Heart left ventricle (tissue), 16 donors: ENCODE measurements around the gene MACROH2A2. TPM values are rescaled to one million over a fixed set of nuclear protein-coding genes. Genes with fewer than 3 reads are reported as not detected.

Source experiments
- ATAC-seq, 4 donors: fragments of 200-7000 bp; cut with Tn5 transposase; one replicate each; pipeline ENCODE4 v1.9.1; 2020 to 2022; ENCODE audit warnings: moderate library complexity in 4 of 4, mild to moderate bottlenecking in 3 of 4, moderate number of reproducible peaks in 1 of 4
- DNase-seq, 5 donors: peaks; one replicate each; pipeline ENCODE4 v3.0.0-alpha.2; 2020
- H3K27ac ChIP-seq, 12 donors: fragments of 200-600 bp; sonication (generic) in 4 of 12; one replicate each; pipeline versions ENCODE4 v1.5.0 to v1.8.0; 2016 to 2022; ENCODE audit warnings: mild to moderate bottlenecking in 2 of 12
- H3K27me3 ChIP-seq, 9 donors: fragments of 200-600 bp; sonication (generic) in 2 of 9; one replicate each; pipeline versions ENCODE4 v1.5.1 to v1.8.0; 2016 to 2022; ENCODE audit warnings: mild to moderate bottlenecking in 3 of 9
- H3K36me3 ChIP-seq, 9 donors: fragments of 200-600 bp; sonication (generic) in 2 of 9; one replicate each; pipeline versions ENCODE4 v1.5.0 to v1.8.0; 2018 to 2022; ENCODE audit warnings: mild to moderate bottlenecking in 2 of 9
- H3K4me1 ChIP-seq, 12 donors: fragments of 200-600 bp; sonication (generic) in 4 of 12; one replicate each; pipeline versions ENCODE4 v1.5.0 to v1.8.0; 2016 to 2022; ENCODE audit warnings: mild to moderate bottlenecking in 3 of 12
- H3K4me3 ChIP-seq, 12 donors: fragments of 200-600 bp; sonication (generic) in 4 of 12; one replicate each; pipeline versions ENCODE4 v1.5.0 to v1.8.0; 2017 to 2022; ENCODE audit warnings: mild to moderate bottlenecking in 9 of 12, moderate library complexity in 4 of 12
- H3K9me3 ChIP-seq, 12 donors: fragments of 200-600 bp; sonication (generic) in 4 of 12; one replicate each; pipeline versions ENCODE4 v1.5.0 to v1.8.0; 2016 to 2022; ENCODE audit warnings: mild to moderate bottlenecking in 1 of 12
- CTCF ChIP-seq, 12 donors: fragments of 200-600 bp; sonication (generic) in 4 of 12; IDR thresholded peaks; one replicate each; pipeline versions ENCODE4 v1.5.0 to v1.8.0; 2018 to 2022; ENCODE audit warnings: antibody characterized with exemption in 12 of 12, mild to moderate bottlenecking in 5 of 12
- POLR2A ChIP-seq, 2 donors: fragments of 450-650 bp; IDR thresholded peaks; one replicate each; pipeline ENCODE4 v1.6.1; 2017; ENCODE audit warnings: antibody characterized with exemption in 2 of 2, mild to moderate bottlenecking in 2 of 2, moderate library complexity in 2 of 2
- WGBS, 4 donors: extraction: QIAGEN DNeasy Blood & Tissue Kit in 2 of 4; methylation state at CpG; one replicate each; pipeline versions ENCODE4 v1.1.5 to v1.1.7; 2013 to 2018; 5-methylcytosine and 5-hydroxymethylcytosine counted together
- intact Hi-C, 10 donors: fragments of 100-400 bp; cut with DNase I; formaldehyde crosslinking; loops; one replicate each; pipeline versions ENCODE4 v1.11.1 to v1.14.2; 2022
- polyA plus RNA-seq, 2 donors: library from polyadenylated mRNA; stranded (reverse); fragments of 200-250 nt; gene quantifications; one replicate each; pipeline ENCODE4 v1.2.3, GENCODE V29; 2013
- total RNA-seq, 9 donors: library from RNA; depleted of rRNA in 2 of 9; stranded (reverse); fragments of >200 nt in 2 of 9; fragmentation: NEBNext Ultra II Directional in 3 of 9; extraction: Animal tissue kit (Norgen Biotek cat#: 25700) in 3 of 9; gene quantifications; one replicate each; pipeline versions ENCODE4 v1.1.0 to v1.2.4, GENCODE V29; 2016 to 2023
- donor health status: ischemic (EF 13 %, LVEDD 7.1; RV severe dilation, severe dysfunction).
- donor health status: healthy with polysubstance abuse.
- donor health status: DM: no; HTN: yes; CAD: no.
- donor health status: DM: no; HTN: no; CAD: no.
- donor health status: ischemic (EF 25% LVEDD 6.9; RV normal size, moderate dysfunction).
- donor health status: ischemic (EF 25% LVEDD 5.7; RV mildly dilated, moderate dysfunction).
- donor health status: healthy.
- donor health status: DM: yes; HTN: yes; CAD: no.
- donor health status: ischemic (EF 35%, LVEDD 5.7; RV mildly dilated, moderate dysfunction).
- donor health status: nonischemic (EF 11% LVEDD 7.7; RV severe dilation, severe dysfunction).
- donor health status: DM: yes; HTN: yes; CAD: no.
- donor health status: PGD.
- donor health status: ischemic (EF 29% LVEDD 5.4; RV normal size, mild dysfunction).
- donor health status: nonischemic (EF 23%, LVEDD 6.1; RV moderate dilation, normal function).

MACROH2A2 gene
- total and polyA plus RNA-seq, 11 donors, result 11.8 to 21.3 (median 13.3) TPM

GRCh38 chr10:70032667-70033289 is 19.9 kb upstream of the MACROH2A2 start:
- H3K9me3 ChIP-seq, result peaks cover 0 to 17% (median 7%) of the 10 kb centered on the region in 12 donors
- DNase-seq (no peak), ATAC-seq (no peak)
- WGBS, 4 donors, result 67 to 77% (median 71%) methylated on average over 5 of the region's 5 CpGs
- H3K4me3 ChIP-seq, result no peak overlapping the region
- no peak for TF ChIP-seq CTCF (IDR thresholded peaks at IDR 0.05)
- H3K4me1 ChIP-seq, result peaks cover 0 to 7% (median 0%) of the 10 kb centered on the region in 12 donors
- no peak overlapping the region for H3K27ac ChIP-seq
- intact Hi-C loops, result no loop called here
- H3K27me3 ChIP-seq, result peaks cover 0 to 16% (median 0%) of the 10 kb centered on the region in 9 donors
- no peaks in the 10 kb centered on the region for H3K36me3 ChIP-seq

- TF ChIP-seq POLR2A (IDR thresholded peaks at IDR 0.05), result no peak
- TF ChIP-seq CTCF (IDR thresholded peaks at IDR 0.05), result no peak
- Histone ChIP-seq H3K9me3 (peaks cover 0 to 17% (median 6%) of the 10 kb centered on the region in 12 donors), H3K27ac (no peak overlapping the region), H3K36me3 (no peaks in the 10 kb centered on the region), H3K4me1 (peaks cover 0 to 7% (median 0%) of the 10 kb centered on the region in 12 donors), H3K27me3 (peaks cover 0 to 16% (median 0%) of the 10 kb centered on the region in 9 donors), H3K4me3 (no peak overlapping the region)
- 0 to 4% (median 3%) methylated on average over 4 of the region's 4 CpGs for WGBS, 4 donors
- ATAC-seq (no peak), DNase-seq (no peak)
- intact Hi-C loops, result no loop called here
Observed at GRCh38 chr10:70034232-70034631, 18.4 kb upstream of the MACROH2A2 start.

GRCh38 chr10:70035531-70035930 is 17.1 kb upstream of the MACROH2A2 start:
- peaks cover 0 to 7% (median 0%) of the 10 kb centered on the region in 12 donors for H3K4me1 ChIP-seq
- WGBS, 4 donors, result 89 to 95% (median 90%) methylated on average over 1 of the region's 1 CpG
- ATAC-seq (no peak), DNase-seq (no peak)
- H3K4me3 ChIP-seq, result no peak overlapping the region
- no peaks in the 10 kb centered on the region for H3K36me3 ChIP-seq
- peaks cover 0 to 9% (median 0%) of the 10 kb centered on the region in 9 donors for H3K27me3 ChIP-seq
- peaks cover 0 to 18% (median 6%) of the 10 kb centered on the region in 12 donors for H3K9me3 ChIP-seq
- TF ChIP-seq CTCF (IDR thresholded peaks at IDR 0.05) (no peak), POLR2A (IDR thresholded peaks at IDR 0.05) (no peak)
- intact Hi-C loops, result no loop called here
- H3K27ac ChIP-seq, result no peak overlapping the region

- ATAC-seq (no peak), DNase-seq (no peak)
- H3K27ac ChIP-seq, result no peak overlapping the region
- peaks cover 0 to 10% (median 0%) of the 10 kb centered on the region in 12 donors for H3K9me3 ChIP-seq
- intact Hi-C loops, result no loop called here
- TF ChIP-seq POLR2A (IDR thresholded peaks at IDR 0.05) (no peak), CTCF (IDR thresholded peaks at IDR 0.05) (no peak)
- peaks cover 0 to 4% (median 0%) of the 10 kb centered on the region in 9 donors for H3K27me3 ChIP-seq
- H3K4me3 ChIP-seq, result no peak overlapping the region
- peaks cover 0 to 7% (median 0%) of the 10 kb centered on the region in 12 donors for H3K4me1 ChIP-seq
- no peaks in the 10 kb centered on the region for H3K36me3 ChIP-seq
Observed at GRCh38 chr10:70038923-70039322, 13.7 kb upstream of the MACROH2A2 start.
